Activated naive CD4-positive, alpha-beta T cell treated with anti-CD3 and anti-CD28 coated beads for 36 hours (primary cell): ENCODE results near the gene TNFAIP3. TPM values are rescaled to one million over a fixed set of nuclear protein-coding genes. Genes with fewer than 3 reads are reported as not detected.

ENCODE experiments used
- CTCF ChIA-PET: fragments of 350-600 bp; sonication (Branson Sonifier 250); formaldehyde crosslinking; loops from one replicate; lab custom pipeline; 2021; ENCODE audit warnings: antibody characterized with exemption; lab: Charles Lee
- DNase-seq: peaks from one replicate; pipeline ENCODE4 v3.0.0-alpha.2; 2020
- H3K27ac Mint-ChIP-seq: one replicate; pipeline ENCODE4 v1.8.0; 2021; ENCODE audit warnings: mild to moderate bottlenecking, mixed read lengths
- H3K27me3 Mint-ChIP-seq: one replicate; pipeline ENCODE4 v1.8.0; 2021; ENCODE audit warnings: low read depth, mixed read lengths
- H3K36me3 Mint-ChIP-seq: one replicate; pipeline ENCODE4 v1.8.0; 2021; ENCODE audit warnings: low read depth, mixed read lengths
- H3K4me1 Mint-ChIP-seq: one replicate; pipeline ENCODE4 v1.8.0; 2021; ENCODE audit warnings: low read depth, mixed read lengths
- H3K4me3 Mint-ChIP-seq: one replicate; pipeline ENCODE4 v1.8.0; 2021; ENCODE audit warnings: mild to moderate bottlenecking, moderate library complexity, mixed read lengths
- H3K9me3 Mint-ChIP-seq: one replicate; pipeline ENCODE4 v1.8.0; 2021; ENCODE audit warnings: mixed read lengths
- intact Hi-C: fragments of 100-400 bp; cut with micrococcal nuclease; formaldehyde crosslinking; loops from one replicate; pipeline ENCODE4 v1.15.1; 2023
- total RNA-seq, 2 experiments: library from RNA; stranded (reverse); gene quantifications; one replicate each; pipeline ENCODE4 v1.2.3, GENCODE V29; 2021

Gene TNFAIP3
- total RNA-seq = 100 to 1,000 TPM; 289 to 294 TPM

DNA sequence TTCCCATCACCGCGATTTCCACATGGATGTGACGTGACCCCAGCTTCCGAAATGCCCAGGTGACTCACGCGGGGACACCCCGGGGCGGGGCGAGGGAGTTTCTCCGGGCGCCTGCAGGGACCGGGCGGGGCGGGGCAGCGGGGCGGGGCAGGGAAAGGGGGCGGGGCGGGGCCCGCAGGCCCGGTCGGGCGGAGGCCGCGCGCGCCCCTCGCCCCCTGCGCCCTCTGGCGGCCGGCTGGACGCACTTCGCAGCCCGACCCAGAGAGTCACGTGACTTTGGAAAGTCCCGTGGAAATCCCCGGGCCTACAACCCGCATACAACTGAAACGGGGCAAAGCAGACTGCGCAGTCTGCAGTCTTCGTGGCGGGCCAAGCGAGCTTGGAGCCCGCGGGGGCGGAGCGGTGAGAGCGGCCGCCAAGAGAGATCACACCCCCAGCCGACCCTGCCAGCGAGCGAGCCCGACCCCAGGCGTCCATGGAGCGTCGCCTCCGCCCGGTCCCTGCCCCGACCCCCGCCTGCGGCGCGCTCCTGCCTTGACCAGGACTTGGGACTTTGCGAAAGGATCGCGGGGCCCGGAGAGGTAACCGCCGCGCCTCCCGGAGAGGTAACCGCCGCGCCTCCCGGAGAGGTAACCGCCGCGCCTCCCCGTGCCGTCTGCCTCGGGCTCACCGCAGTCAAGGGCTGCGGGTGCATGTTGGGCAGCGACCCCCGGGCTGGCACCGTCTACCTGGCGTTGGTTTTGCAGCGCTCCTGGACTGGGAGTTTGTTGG lies at the start of gene TNFAIP3:
Gene TNFAIP3 (plus strand): TSS at position 346 of the 771 bp plus-strand sequence. CDS start 3,969 bp downstream, outside the sequence.
- peak within 1 kb of the TSS; percentile 99 for H3K27ac Mint-ChIP-seq
- peak within 1 kb of the TSS; percentile 89 for H3K4me3 Mint-ChIP-seq
- intact Hi-C loops = loop anchor here (1.0 to 5.0 kb wide), 8 partner anchors 18 to 1270 kb away; partner anchors contain the start of gene HECA
- DNase-seq = peak; percentile 97
- H3K27me3 Mint-ChIP-seq = no peaks in the 10 kb centered on the region
- H3K36me3 Mint-ChIP-seq = peaks cover 53% of the 10 kb centered on the region
- no peaks in the 10 kb centered on the region for H3K9me3 Mint-ChIP-seq
- CTCF ChIA-PET = interaction anchor here (0.5 to 8.1 kb wide), 29 partner anchors 8 to 1071 kb away, joined by 3 to 161 read pairs (median 5); no protein-coding TSS in a partner anchor
- peaks cover 32% of the 10 kb centered on the region for H3K4me1 Mint-ChIP-seq

DNA sequence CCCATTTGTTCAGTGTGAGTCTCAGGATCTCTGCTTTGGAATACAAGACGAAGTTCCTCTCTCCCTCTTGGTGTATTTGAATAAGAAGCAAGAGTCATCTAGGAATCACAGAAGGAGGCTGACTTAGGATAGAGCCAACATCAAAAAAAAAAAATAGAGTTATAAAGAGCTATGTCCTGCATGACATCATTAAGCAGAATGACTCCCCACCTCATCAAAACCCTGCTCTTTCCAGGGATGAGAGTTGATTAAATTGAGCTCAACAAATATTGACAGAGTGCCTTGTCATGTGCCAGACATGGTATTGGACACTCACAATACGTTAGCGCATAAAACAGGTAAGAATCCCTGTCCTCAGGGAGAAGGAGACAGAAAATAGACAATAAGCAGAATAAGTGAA lies 48.6 kb upstream of the TNFAIP3 start:
- CTCF ChIA-PET = no interaction called here
- Mint-ChIP-seq H3K4me3 (no peak overlapping the region), H3K27ac (peak overlapping the region; percentile 17), H3K4me1 (peaks cover 77% of the 10 kb centered on the region), H3K9me3 (peaks cover 1% of the 10 kb centered on the region), H3K36me3 (peaks cover 3% of the 10 kb centered on the region), H3K27me3 (no peaks in the 10 kb centered on the region)
- no peak for DNase-seq
- intact Hi-C loops = no loop called here

DNA sequence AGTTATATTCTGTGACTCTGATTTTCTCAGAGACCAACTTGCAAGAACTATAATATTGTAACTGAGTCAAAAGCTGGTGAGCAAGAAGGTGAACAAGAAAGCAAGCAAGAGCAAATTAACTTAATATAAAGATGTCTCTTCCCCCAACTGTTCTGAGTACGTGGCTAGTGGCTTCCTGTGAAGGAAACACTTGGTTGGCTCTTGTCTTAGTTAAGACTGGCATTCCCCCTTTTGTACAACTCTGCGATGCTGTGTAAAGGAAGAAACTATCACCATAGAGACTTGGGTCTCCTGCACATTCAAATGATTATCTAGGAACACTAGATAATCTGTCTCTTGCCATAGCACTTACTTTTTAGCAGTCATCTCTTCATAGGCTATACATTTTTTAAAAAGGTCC lies 47.3 kb upstream of the TNFAIP3 start:
- intact Hi-C loops = loop anchor here (1.0 to 10.0 kb wide), 5 partner anchors 8 to 1325 kb away; no protein-coding TSS in a partner anchor
- Mint-ChIP-seq H3K36me3 (peaks cover 2% of the 10 kb centered on the region), H3K9me3 (no peaks in the 10 kb centered on the region), H3K4me1 (peaks cover 81% of the 10 kb centered on the region), H3K4me3 (no peak overlapping the region), H3K27ac (peak overlapping the region; percentile 72), H3K27me3 (no peaks in the 10 kb centered on the region)
- DNase-seq = peak; percentile 63
- CTCF ChIA-PET = no interaction called here

DNA sequence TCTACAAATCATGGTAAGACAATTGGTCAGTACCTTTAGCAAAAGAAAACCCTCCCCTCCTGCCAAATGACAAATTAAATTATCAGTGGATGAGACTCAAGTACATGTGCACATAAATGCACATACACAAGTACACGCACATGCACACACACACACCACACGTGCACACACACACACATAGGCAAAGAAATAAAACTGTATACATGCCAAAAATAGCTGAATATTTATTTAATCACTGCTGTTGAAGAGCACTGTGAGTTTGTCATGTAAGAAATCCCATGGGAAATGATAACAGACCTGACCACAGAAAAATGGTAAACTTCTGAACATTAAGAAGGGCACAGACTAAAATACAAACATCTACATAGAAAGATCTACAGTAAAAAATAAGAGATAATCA lies 46.6 kb upstream of the TNFAIP3 start:
- Mint-ChIP-seq H3K27me3 (no peaks in the 10 kb centered on the region), H3K4me1 (peaks cover 88% of the 10 kb centered on the region), H3K27ac (peak overlapping the region; percentile 72), H3K9me3 (no peaks in the 10 kb centered on the region), H3K4me3 (no peak overlapping the region), H3K36me3 (peaks cover 2% of the 10 kb centered on the region)
- intact Hi-C loops = loop anchor here (10.0 kb wide), 2 partner anchors 656 to 1324 kb away; no protein-coding TSS in a partner anchor
- CTCF ChIA-PET = interaction anchor here (1.2 kb wide), 1 partner anchor 21 kb away, joined by 3 read pairs; no protein-coding TSS in a partner anchor
- no peak for DNase-seq

DNA sequence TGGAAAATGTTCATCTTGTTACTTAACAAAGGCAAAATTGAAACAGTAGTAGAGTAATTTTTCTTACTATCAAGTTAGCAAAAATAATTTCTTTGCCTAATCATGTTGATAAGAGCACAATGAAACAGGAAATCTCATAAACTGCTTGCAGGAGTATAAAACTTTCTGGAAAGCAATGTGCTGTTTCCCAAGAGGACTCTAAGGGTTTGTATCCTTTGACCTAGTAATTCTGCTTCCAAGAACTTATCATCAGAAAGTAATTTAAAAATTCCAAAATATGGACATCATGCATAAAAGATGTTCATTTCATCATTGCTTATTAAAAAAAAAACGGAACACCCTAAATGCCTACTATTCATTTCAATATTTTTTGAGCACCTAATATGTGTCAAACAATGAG lies 46.1 kb upstream of the TNFAIP3 start:
- Mint-ChIP-seq H3K4me1 (peaks cover 86% of the 10 kb centered on the region), H3K9me3 (no peaks in the 10 kb centered on the region), H3K27me3 (no peaks in the 10 kb centered on the region), H3K36me3 (peaks cover 2% of the 10 kb centered on the region), H3K27ac (peak overlapping the region; percentile 19), H3K4me3 (no peak overlapping the region)
- CTCF ChIA-PET = interaction anchor here (0.9 to 1.2 kb wide), 2 partner anchors 12 to 21 kb away, joined by 3 to 4 read pairs; no protein-coding TSS in a partner anchor
- intact Hi-C loops = loop anchor here (10.0 kb wide), 2 partner anchors 656 to 1324 kb away; no protein-coding TSS in a partner anchor
- no peak for DNase-seq

DNA sequence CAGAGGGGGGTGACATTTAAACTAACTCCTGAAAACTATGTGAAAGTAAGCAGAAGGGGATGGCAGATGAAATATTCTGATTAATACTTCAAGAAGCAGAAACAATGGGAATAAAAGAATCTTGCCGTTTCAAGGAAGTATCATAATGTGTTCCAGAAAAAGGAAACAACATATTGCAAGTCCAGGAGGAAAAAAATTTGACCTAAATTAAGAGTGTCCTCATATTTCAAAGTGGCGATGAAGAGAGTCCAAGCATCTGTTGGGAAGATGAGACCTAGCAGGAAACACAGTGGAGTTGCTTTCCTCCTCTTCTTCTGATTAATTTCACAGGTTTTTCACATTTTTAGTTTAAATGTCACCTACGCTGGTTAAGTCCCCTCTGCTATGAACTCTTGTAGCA lies 45.6 kb upstream of the TNFAIP3 start:
- DNase-seq = no peak
- Mint-ChIP-seq H3K4me3 (no peak overlapping the region), H3K27me3 (no peaks in the 10 kb centered on the region), H3K4me1 (peaks cover 83% of the 10 kb centered on the region), H3K36me3 (peaks cover 2% of the 10 kb centered on the region), H3K9me3 (no peaks in the 10 kb centered on the region), H3K27ac (peak overlapping the region; percentile 19)
- intact Hi-C loops = loop anchor here (10.0 kb wide), 2 partner anchors 657 to 1323 kb away; no protein-coding TSS in a partner anchor
- CTCF ChIA-PET = interaction anchor here (0.7 to 1.2 kb wide), 3 partner anchors 12 to 22 kb away, joined by 3 to 4 read pairs (median 3); no protein-coding TSS in a partner anchor

DNA sequence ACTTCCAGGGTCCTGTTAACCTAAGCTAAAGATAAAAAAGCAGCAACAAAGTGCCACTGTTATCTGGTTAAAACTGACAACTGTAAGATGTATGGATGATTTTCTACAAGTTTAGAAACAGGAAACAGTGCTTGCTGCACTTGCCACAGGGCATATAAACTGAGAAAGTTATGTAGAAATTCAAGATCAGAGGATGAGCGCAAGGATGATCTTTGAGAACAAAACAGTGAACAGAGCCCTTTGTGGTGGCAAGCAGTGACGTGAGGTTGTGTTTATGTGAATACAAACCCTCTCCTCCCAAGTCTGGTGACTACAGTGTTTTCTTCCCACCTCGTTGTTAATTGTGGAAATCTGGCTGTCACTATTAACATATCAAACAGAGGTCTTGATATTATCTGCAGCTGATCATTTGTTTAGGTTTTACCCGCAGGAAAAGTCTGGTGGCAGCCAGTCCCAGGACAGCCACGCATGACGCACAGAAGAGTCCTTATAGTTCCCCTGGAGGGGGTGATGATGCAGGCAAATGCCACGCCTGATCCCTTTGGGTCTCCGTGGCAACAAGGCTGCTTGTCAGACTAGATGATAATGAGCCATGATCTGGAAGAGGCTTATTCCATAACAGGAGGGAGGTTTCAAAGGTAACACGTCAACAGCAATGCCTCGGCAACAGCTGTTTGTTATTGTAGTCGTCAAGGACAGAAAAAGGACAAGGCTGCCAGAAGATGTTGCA lies 43.1 kb upstream of the TNFAIP3 start:
- Mint-ChIP-seq H3K4me1 (peaks cover 81% of the 10 kb centered on the region), H3K36me3 (peaks cover 2% of the 10 kb centered on the region), H3K27ac (peak overlapping the region; percentile 95), H3K27me3 (no peaks in the 10 kb centered on the region), H3K9me3 (no peaks in the 10 kb centered on the region), H3K4me3 (peak overlapping the region; percentile 67)
- intact Hi-C loops = loop anchor here (1.0 to 10.0 kb wide), 5 partner anchors 13 to 1321 kb away; no protein-coding TSS in a partner anchor
- DNase-seq = peak; percentile 84
- CTCF ChIA-PET = interaction anchor here (0.5 to 8.3 kb wide), 4 partner anchors 16 to 44 kb away, joined by 3 to 46 read pairs (median 14); partner anchors contain the start of gene TNFAIP3

DNA sequence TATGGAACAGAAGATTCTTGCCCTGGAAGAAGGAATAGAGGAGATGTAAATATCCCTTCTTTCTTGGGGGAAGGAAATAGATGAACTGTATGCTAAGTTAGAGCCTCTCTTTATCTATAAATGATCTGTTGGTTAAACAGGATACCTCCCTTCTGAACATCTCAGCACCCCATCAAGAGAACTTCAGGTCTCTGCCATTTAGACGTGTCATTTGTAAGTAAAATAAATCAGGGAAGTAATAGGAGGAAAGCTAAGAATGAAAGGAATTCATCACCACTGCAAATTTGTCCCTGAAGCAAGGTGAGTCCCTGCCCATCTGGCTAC lies 42.5 kb upstream of the TNFAIP3 start:
- DNase-seq = no peak

DNA sequence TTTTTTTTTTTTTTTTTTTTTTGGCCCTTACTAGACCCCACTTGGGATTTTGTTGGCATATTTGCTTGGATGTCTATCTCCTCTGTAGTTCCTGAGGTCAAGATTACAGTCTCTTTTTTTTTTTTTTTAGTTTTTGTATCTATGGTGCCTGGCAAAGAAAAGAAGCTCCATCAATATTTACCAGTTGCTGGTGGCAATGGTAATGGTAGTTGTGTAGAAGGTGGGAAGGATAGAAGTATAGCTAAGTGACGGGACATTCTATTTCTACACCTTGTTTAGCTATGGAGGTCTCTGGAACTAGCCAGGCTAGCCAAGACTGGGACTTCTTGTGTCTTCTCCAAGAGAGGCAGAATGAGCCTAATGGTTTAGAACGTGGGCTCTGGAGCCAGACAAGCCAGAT lies 42.2 kb upstream of the TNFAIP3 start:
- H3K27me3 Mint-ChIP-seq = no peaks in the 10 kb centered on the region
- CTCF ChIA-PET = interaction anchor here (0.7 to 8.3 kb wide), 4 partner anchors 13 to 46 kb away, joined by 3 to 46 read pairs (median 14); partner anchors contain the start of gene TNFAIP3
- H3K4me1 Mint-ChIP-seq = peaks cover 83% of the 10 kb centered on the region
- H3K4me3 Mint-ChIP-seq = no peak overlapping the region
- no peak for DNase-seq
- H3K36me3 Mint-ChIP-seq = peaks cover 2% of the 10 kb centered on the region
- intact Hi-C loops = loop anchor here (1.0 to 10.0 kb wide), 5 partner anchors 14 to 1320 kb away; no protein-coding TSS in a partner anchor
- no peaks in the 10 kb centered on the region for H3K9me3 Mint-ChIP-seq
- peak overlapping the region; percentile 69 for H3K27ac Mint-ChIP-seq

More for the DNA sequence above, 42.5 kb upstream of the TNFAIP3 start:
- peak overlapping the region; percentile 67 for H3K4me3 Mint-ChIP-seq
- H3K4me1 Mint-ChIP-seq = peaks cover 83% of the 10 kb centered on the region
- H3K27me3 Mint-ChIP-seq = no peaks in the 10 kb centered on the region
- intact Hi-C loops = loop anchor here (1.0 to 10.0 kb wide), 5 partner anchors 13 to 1320 kb away; no protein-coding TSS in a partner anchor
- H3K27ac Mint-ChIP-seq = peak overlapping the region; percentile 95
- peaks cover 2% of the 10 kb centered on the region for H3K36me3 Mint-ChIP-seq
- CTCF ChIA-PET = interaction anchor here (0.7 to 8.3 kb wide), 4 partner anchors 13 to 46 kb away, joined by 3 to 46 read pairs (median 14); partner anchors contain the start of gene TNFAIP3
- no peaks in the 10 kb centered on the region for H3K9me3 Mint-ChIP-seq

DNA sequence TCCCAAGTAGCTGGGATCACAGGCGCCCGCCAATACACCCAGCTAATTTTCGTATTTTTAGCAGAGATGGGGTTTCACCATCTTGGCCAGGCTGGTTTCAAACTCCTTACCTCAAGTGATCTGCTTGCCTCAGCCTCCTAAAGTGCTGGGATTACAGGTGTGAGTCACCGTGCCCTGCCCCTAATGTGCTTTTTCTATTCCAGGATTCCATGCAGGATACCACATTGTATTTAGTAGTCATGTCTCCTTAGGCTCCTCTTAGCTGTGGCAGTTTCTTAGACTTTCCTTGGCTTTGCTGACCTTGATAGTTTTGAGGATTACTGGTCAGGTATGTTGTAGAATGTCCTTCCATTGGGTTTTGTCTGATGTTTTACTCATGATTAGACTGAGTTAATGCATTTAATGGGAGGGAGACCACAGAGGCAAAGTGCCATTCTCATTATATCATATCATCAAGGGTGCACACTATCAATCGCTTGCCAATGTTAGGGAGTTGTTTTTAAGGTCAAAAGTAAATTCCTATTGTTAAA lies 39.6 kb upstream of the TNFAIP3 start:
- Mint-ChIP-seq H3K4me1 (peaks cover 80% of the 10 kb centered on the region), H3K9me3 (no peaks in the 10 kb centered on the region), H3K27me3 (no peaks in the 10 kb centered on the region), H3K27ac (peak overlapping the region; percentile 96), H3K36me3 (no peaks in the 10 kb centered on the region), H3K4me3 (no peak overlapping the region)
- intact Hi-C loops = loop anchor here (10.0 kb wide), 2 partner anchors 663 to 1317 kb away; no protein-coding TSS in a partner anchor
- CTCF ChIA-PET = interaction anchor here (1.2 to 8.3 kb wide), 2 partner anchors 28 to 111 kb away, joined by 4 to 46 read pairs; no protein-coding TSS in a partner anchor
- DNase-seq = peak; percentile 36
